ENCODE measurements around the gene TRIO. TPM values are rescaled to one million over a fixed set of nuclear protein-coding genes. Genes with fewer than 3 reads are reported as not detected.

Gene TRIO
- total RNA-seq, 1 donor from 2014 or later: 57.0 TPM

DNA sequence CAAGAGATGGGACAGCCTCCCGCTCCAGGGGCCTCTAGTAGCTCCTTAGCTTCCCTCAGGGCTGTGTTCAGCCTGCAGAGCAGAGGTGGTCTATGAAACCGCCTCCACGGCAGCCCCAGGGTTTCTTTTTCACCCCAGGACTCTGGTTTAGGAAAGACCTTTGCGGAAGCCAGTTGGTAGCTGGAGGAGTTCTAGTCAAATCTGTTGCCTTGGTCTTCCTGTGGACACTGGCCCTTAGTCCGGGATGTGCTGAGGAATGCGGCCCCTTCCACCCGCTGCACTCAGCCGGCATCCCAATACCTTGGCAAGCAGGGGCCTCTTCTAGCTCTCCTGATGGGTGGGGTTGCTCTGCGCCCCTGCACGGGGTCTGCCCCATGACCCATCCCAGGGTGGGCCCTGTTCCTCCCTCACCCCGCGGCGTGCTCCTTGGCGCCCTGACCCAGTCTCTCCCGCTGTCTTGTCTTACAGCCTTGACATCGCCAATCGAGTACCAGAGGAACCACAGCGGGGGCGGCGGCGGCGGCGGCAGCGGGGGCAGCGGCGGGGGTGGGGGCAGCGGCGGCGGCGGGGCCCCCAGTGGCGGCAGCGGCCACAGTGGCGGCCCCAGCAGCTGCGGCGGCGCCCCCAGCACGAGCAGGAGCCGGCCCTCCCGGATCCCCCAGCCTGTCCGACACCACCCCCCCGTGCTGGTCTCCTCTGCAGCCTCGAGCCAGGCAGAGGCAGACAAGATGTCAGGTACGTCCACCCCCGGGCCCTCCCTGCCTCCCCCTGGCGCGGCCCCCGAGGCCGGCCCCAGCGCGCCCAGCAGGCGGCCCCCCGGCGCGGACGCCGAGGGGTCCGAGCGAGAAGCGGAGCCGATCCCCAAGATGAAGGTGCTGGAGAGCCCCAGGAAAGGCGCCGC, 344.1 kb downstream of the TRIO start:
- intact Hi-C loops (cut with micrococcal nuclease): no loop called here
- DNase-seq (no peak), ATAC-seq (no peak)

DNA sequence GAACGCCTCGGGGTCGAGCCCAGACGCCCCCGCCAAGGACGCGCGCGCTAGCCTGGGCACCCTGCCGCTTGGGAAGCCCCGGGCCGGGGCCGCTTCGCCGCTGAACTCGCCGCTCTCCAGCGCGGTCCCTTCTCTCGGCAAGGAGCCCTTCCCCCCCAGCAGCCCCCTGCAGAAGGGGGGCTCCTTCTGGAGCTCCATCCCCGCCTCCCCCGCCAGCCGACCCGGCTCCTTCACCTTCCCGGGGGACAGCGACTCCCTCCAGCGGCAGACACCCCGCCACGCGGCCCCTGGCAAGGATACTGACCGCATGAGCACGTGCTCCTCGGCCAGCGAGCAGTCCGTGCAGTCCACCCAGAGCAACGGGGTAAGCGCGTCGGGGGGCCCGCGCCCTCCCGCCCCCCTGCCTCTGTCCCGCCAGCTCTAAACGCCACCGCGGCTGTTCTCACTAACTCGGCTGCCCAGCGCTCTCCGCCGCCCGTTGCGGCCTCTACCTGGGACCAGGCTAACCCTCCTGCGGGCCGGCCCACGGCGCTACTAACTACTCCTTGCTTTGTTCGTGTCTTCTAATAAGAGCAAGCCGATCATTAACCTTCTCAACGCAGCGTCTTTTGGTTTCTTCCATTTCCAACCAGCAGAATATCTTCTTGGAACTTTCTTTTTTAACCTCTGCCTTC, 344.9 kb downstream of the TRIO start:
- no peak for ATAC-seq
- intact Hi-C loops (cut with micrococcal nuclease): no loop called here
- DNase-seq: no peak

DNA sequence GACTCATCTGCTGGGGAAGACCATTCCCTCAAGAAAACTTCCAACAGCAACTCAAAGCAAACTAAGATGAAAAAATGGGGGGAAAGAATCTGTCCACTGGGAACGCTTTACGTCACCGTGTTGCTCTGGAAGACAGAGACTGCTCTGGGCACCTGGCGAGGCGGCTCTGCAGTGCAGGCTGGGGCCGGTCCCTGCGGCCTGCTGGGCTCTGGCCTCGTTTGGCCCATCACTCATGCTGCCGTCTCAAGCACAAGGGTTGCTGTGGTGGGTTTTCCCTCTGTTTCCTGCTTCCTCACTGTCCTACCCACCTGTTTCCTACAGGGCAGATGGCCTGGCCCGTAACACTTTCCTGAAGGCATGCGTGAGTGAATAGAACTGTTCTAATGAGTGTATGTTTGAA, 345.6 kb downstream of the TRIO start:
- intact Hi-C loops (cut with micrococcal nuclease): no loop called here
- ATAC-seq (no peak), DNase-seq (no peak)

DNA sequence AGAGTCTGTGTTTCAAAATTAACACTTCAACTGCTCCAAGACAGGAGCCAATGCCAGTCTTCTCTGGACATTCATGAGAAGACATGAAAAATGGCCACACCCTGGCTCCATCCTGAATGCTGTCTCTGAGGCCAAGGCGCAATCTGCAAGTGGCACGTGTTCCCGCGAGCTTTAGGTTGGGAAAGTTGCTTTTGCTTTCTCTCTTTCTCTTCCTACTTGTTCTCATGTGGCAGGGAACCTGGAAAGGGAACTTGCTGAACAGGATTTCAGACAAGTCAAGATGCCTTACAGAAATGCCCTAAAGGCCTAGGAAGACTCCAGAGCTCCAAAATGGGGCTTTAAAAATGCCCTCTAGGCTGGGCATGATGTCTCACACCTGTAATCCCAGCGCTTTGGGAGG, 346.5 kb downstream of the TRIO start:
- DNase-seq (no peak), ATAC-seq (no peak)
- intact Hi-C loops (cut with micrococcal nuclease): no loop called here

DNA sequence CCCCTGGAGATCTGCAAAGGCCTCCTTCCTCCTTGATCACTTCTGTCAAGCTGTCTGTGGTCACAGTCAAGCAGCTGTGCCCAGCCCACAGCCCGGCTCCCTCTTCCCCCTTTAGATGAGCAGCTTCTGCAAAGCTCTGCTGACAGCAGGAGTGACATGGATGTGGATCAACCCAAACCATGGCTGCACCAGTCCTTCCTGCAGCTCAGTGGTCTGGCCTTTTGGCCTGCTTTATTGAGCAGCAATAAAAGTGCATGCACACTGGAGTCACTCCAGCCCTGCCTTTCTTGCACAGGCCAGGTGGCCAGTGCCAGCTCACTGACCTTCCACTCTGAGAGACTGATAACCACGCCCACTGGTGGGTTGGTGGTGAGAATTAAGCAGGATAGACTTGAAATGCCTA, 347.2 kb downstream of the TRIO start:
- peak; percentile 43 for ATAC-seq
- intact Hi-C loops (cut with micrococcal nuclease): no loop called here
- peak; percentile 49 for DNase-seq

DNA sequence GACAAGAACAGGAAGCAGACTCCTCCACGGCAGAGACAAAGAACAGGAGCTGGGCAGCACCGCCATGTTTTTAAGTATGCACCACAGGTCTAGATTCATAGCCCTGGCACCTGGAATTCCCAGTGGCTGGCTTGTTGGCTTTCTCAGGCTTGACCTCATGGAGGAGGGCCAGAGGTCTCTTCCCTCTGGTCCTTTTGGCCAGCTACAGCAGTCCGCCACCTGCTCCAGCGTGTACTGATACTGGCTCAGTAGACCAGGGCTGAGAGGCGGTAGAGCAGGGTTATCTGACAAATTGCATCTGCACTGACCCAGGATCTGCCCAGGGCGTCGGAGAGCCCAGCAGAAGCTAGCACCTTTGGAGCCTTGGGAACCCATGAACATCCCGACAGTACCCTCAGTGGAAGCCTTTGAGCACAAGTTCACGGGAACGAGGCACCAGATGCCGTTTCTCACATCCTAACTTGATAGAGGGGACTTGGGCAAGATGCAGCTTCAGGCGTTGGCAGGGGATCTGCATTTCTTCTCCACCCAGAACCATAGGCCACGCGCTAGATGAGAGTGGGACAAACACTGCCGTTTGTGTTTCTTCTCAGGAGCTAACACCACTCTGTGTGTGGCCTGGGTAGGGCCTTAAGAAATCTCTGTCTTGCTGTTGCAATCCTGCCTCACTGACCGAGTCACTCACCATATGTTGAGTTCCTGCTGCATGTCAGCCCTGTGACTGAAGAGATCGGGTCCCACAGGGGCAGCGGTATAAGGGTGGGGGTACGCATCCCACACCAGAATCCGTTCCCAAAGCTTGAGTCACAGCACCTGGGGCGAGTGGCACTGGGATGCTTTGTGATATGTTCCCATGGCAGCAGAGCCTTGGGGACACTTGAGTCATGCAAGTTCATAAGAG, 348.1 kb downstream of the TRIO start:
- intact Hi-C loops (cut with micrococcal nuclease): no loop called here
- DNase-seq: peak; percentile 61
- peak; percentile 76 for ATAC-seq

DNA sequence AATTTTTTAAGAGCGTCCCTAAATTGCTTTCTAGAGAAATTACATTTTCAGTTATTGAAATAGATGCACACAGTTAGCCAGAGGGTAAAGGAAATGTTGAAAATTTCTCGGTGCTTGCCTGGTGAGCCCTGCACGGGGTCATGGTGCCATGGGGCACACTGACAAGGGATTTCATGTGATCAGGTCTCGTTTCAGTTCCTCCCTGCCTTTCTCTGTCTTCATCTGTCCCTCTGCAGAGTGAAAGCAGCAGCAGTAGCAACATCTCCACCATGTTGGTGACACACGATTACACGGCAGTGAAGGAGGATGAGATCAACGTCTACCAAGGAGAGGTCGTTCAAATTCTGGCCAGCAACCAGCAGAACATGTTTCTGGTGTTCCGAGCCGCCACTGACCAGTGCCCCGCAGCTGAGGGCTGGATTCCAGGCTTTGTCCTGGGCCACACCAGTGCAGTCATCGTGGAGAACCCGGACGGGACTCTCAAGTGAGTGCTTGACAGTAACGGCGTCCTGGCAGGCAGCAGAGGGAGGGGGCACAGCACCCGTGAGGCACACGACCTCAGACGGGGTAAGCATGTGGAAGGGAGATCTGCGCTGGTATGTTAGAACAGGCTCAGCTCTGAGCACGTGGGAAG, 349.3 kb downstream of the TRIO start:
- DNase-seq (no peak), ATAC-seq (peak; percentile 21)
- intact Hi-C loops (cut with micrococcal nuclease): no loop called here

DNA sequence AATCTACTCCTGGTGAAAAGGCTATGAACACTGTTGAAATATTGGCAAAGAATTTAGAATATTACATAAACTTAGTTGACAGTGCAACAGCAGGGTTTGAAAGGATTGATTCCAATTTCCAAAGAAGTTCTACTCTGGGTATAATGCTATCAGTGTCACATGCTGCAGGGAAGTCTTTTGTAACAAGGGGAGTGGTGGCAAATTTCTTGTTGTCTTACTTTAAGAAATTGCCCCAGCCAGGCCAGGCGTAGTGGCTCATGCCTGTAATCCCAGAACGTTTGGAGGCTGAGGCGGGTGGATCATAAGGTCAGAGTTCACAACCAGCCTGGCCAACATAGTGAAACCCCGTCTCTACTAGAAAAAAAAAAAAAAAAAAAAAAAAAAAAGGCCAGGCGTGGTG, 352.2 kb downstream of the TRIO start:
- no peak for ATAC-seq
- no peak for DNase-seq
- intact Hi-C loops (cut with micrococcal nuclease): no loop called here

DNA sequence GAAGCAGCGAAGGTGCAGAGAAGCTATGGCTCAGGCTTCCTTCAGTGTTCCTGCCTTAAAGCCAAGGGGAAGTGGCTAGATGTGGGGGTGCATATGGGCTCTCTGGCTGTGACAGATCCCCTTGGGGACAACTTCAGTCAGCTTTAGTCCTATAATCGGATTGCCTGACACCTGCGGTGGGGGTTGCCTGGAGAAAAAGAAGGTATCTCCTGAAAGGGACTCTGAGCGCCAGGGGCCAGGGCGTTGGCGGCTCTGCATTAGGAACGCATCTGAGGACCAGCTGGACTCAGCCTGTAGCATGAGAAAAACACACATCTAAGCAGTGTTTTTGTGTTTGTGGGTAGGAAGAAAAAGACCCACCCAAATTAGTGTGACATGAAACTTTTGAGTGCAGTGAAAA, 354.2 kb downstream of the TRIO start:
- intact Hi-C loops (cut with micrococcal nuclease): no loop called here
- ATAC-seq (no peak), DNase-seq (no peak)

DNA sequence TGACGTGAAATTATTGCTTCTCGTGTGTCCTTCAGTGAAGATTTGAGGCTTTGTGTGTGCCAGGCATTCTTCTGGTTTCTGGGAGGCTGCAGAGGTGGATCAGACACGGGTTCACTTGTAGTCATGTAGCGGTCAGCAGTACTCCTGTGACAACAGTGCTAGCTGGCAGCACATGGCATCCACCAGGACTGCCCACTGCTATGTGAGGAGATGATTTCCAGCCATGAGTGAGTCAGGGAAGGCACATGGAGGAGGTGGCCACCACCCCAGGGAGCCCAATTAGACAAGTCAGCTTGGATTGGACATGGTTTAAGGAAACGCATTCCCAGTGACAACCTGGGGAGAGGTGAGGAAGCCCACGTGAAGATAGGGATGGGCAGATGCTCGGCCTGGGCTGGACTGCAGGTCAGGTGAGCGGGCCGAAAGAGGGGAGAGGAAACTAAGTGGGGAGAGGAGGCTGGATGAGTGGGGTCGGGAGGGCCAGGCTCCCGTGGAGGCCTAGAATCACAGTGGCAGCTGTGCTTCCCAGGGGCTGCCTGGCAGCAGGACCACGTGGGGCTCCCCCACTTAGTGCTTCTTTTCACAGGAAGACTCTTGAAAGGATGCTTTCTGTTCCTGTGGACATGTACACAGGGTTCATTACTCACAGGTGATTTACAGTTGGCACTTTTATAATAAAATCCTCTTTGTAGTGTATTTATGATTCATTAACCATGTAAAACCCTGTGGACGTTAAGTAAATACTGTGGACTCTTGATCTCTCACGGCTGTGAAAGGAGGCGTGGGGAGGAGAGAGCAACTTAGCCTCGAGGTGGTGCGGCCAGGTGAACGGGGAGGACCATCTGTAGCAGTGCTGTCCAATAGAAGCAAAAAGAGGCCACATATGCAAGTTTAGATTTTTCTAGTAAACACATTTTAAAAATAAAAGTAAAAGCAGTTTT, 358.5 kb downstream of the TRIO start:
- no peak for DNase-seq
- no peak for ATAC-seq
- intact Hi-C loops (cut with micrococcal nuclease): no loop called here

DNA sequence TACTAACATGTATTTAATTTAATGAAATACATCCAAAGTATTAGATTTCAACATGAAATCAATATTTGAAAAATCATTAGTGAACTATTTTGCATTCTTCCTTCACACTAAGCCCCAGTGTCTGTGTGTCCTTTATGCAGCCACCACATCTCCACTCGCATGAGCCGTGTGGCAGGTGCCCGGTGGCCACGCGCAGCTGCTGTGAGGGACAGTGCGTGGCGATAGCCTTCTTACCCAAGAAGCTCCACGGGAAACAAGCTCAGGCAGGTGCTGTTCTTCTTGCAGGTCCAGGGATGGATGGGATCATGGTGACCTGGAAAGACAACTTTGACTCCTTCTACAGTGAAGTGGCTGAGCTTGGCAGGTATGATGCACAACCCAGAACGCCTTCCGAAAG, 359.1 kb downstream of the TRIO start:
- DNase-seq: no peak
- no peak for ATAC-seq
- intact Hi-C loops (cut with micrococcal nuclease): no loop called here

DNA sequence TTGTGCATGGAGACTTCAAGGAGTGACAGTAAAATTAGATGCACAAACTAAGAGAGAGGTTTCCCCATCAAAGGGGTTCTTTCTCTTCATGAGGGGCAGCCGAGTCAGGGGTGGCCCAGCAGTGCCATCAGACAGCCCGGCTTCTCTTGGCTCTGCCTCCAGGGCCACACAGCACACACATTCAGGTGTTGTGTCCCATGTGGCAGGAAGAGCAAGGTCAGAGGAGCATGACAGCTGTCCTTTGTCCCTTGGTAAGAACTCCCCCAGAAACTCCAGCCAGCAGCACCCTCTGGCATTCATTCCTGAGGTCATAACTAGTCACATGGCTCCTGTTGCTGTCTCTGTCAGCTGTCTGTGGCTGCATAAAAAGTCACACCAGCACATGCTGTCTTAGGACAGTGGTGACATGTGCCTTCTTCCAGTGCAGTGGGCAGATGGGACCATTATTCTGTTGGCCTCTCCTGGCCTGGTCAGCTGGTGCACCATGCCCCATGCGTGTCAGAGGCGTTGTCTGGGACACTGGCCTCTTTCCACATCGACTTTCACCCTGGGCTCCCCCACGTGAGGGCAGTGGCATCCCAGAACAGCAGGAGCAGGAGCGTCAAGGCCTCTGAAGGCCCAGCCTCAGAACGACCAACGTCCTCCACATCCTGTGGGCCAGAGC, 360.0 kb downstream of the TRIO start:
- ATAC-seq (peak; percentile 82), DNase-seq (peak; percentile 45)
- intact Hi-C loops (cut with micrococcal nuclease): no loop called here

DNA sequence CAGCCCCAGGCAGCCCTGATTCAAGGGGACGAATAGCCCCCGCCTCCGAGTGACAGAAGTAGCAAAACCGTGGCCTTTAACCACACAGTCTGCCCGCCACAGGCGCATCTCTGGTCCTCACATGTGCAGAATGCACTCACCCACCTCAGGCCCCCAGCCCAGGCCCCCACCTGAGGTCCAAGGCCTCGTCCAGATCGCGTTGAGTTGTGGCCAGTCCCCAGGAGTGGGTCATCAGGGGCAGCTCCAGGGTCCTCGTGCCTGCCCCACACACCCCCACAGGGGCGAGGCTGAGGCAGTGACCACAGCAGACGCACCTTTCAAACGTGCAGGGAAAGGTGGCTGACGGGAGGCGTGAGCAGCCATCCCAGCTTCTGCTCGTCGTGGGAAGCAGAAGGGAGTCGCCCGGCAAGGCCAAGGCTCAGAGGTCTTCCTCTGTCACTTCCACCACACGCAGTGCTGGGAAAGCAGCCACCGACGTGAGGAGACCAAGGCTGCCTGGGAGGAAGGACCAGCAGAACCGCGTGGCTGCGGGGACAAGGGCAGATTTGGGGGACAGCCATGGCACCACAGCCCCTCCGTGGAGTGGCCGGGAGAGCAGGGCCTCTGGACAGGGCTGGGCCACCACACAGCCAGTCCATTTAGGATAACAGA, 360.7 kb downstream of the TRIO start:
- intact Hi-C loops (cut with micrococcal nuclease): no loop called here
- ATAC-seq: no peak
- DNase-seq: no peak

DNA sequence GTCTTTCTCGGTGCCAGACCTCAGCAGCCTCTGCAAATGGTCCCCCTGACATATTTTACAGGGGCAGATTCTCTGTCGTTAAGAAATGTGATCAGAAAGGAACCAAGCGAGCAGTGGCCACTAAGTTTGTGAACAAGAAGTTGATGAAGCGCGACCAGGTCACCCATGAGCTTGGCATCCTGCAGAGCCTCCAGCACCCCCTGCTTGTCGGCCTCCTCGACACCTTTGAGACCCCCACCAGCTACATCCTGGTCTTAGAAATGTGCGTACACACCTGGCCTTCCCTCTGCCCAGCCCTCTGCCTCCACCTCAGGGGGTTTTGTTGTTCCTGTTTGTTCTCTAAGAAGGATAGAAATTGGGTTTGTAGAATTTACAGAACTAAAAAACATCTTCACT, 361.2 kb downstream of the TRIO start:
- ATAC-seq (no peak), DNase-seq (no peak)
- intact Hi-C loops (cut with micrococcal nuclease): no loop called here

DNA sequence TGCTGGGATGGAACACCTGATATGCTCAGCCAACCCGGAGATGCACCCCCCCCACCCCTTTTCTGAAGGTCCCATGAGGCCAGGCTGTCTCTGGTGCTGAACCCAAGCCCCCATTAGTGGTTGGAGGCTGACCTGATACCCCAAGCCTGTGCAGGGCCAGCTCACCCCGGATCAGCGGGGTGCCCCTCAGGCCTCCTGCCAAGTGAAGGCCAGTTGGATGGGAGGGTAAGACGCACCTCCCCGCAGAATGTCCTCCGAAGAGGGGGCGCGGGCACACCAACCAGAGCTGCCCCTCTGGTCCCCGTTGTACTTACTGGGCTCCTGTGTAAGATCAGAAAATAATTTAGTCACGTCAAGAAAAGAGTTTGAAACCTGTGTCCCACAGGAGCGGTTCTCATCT, 361.7 kb downstream of the TRIO start:
- ATAC-seq: no peak
- intact Hi-C loops (cut with micrococcal nuclease): no loop called here
- DNase-seq: no peak

DNA sequence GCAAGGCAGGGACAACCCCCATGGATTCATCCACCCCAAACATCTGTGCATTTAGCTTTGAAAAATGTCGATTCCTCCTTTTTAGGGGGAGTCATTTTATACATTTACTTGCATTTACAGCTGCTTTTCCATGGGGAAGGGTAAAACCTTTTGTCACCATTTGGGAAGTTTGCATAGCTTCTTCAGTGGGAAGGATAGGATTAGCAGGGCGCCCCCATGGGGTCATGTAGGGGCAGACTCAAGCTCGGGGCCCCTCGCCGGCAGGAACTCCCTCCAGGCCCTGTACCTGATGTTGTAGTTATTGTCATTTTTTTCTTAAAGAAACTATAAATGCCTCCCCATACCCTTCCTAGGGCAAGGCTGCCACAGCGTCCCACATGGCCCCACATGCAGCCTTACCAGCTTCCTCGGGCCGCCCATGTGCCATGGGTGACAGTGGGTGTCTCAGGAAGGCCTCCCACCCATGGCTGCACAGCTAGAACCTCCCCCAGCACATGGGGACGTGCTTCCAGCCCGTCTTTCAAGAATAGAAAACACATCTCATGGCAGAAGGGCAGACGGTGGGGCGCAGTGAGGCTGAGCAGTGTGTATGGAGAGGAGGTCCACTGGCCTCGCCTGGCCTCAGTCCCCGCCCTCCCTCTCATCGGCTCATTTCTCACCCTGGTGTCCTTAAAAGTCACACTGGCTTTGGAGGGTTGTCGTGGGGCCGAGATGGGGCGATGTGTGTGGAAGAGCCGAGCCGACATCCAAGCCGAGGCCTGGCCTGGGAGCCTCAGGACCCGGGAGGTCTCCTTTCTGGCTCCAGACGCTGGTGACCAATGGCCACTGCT, 362.4 kb downstream of the TRIO start:
- ATAC-seq (no peak), DNase-seq (no peak)
- intact Hi-C loops (cut with micrococcal nuclease): no loop called here

DNA sequence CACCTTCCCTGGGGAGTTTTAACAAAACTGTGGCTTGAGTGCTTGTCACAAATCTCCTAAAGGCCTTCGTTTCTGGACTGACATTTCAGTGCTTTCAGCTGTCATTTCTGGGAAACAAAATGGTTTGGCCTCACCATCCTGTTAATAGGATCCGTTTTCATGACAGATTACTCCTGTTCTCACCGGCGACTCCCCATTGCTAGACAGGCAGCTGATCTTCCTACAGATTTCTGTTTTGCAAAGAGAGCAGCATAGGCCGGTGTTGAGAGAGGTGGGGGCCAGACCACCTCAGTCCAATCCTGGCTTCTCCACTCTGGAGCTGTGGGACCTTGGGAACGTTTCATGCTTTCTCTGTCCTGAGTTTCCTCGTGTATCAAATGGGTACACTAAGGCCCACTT, 363.0 kb downstream of the TRIO start:
- ATAC-seq (no peak), DNase-seq (no peak)
- intact Hi-C loops (cut with micrococcal nuclease): no loop called here

Measured in left ventricle myocardium superior (tissue), 1 donor.